Endothelial cell of umbilical vein (primary cell): ENCODE results near the gene FOXO1. TPM values are rescaled to one million over a fixed set of nuclear protein-coding genes. Genes with fewer than 3 reads are reported as not detected.

Experiments used
- BruUV-seq: library from RNA; stranded (reverse); fragments of 400-500 nt; replicated peaks from 2 replicates; lab custom pipeline; 2021; lab: Mats Ljungman, UMichigan
- CTCF ChIA-PET: fragments of 300-600, 350-600 bp; sonication (Branson Sonifier 250); formaldehyde crosslinking; loops from one replicate; lab custom pipeline; 2021; ENCODE audit warnings: antibody characterized with exemption, inconsistent platforms; lab: Charles Lee
- POLR2A ChIA-PET: fragments of 300-600, 350-600 bp; sonication (Branson Sonifier 250); formaldehyde crosslinking; loops from one replicate; lab custom pipeline; 2021; ENCODE audit warnings: antibody characterized with exemption, inconsistent platforms; lab: Charles Lee
- DNase-seq: peaks from one replicate; pipeline ENCODE4 v3.0.0-alpha.2; 2011; ENCODE audit warnings: low read depth, low spot score
- FAIRE-seq: peaks from 2 replicates; lab custom pipeline; 2011; peaks lifted over from hg19 to GRCh38; lab: Jason Lieb, UNC
- H2AFZ ChIP-seq: 2 replicates; pipeline ENCODE4 v1.6.0; 2012; ENCODE audit warnings: low read depth, low read length, control low read depth, inconsistent platforms
- H3K27ac ChIP-seq: 2 replicates; pipeline ENCODE4 v1.5.1; 2011; ENCODE audit warnings: low read depth, mild to moderate bottlenecking, control low read depth, low read length, moderate library complexity; ENCODE audit not compliant: insufficient read depth
- H3K27me3 ChIP-seq, 2 experiments: 2 replicates each; pipeline versions ENCODE4 v1.6.0 to v1.6.1; 2011; ENCODE audit warnings: low read length in 2 of 2, mixed read lengths in 1 of 2; ENCODE audit not compliant: control insufficient read depth in 2 of 2, insufficient read depth in 2 of 2
- H3K36me3 ChIP-seq, 2 experiments: 2 replicates in 1 of 2; 3 replicates in 1 of 2; pipeline ENCODE4 v1.5.1; 2011; ENCODE audit warnings: low read length in 2 of 2, mild to moderate bottlenecking in 1 of 2, moderate library complexity in 1 of 2; ENCODE audit not compliant: control insufficient read depth in 2 of 2, insufficient read depth in 2 of 2; ENCODE audit errors: extremely low read depth in 1 of 2
- H3K4me1 ChIP-seq: 3 replicates; pipeline ENCODE4 v1.5.1; 2011; ENCODE audit warnings: mild to moderate bottlenecking, low read length; ENCODE audit not compliant: control insufficient read depth, insufficient read depth; ENCODE audit errors: extremely low read depth
- H3K4me2 ChIP-seq: 2 replicates; pipeline ENCODE4 v1.6.1; 2011; ENCODE audit warnings: low read length, control low read depth, mixed read lengths; ENCODE audit not compliant: insufficient read depth
- H3K4me3 ChIP-seq, 3 experiments: fragments of 200-600 bp in 1 of 3; sonication (generic), shearing (Covaris generic) in 1 of 3; replicated peaks in 1 of 3; 2 replicates each; pipeline ENCODE4 v1.5.1; 2011 to 2016; ENCODE audit warnings: control low read depth in 3 of 3, low read length in 3 of 3, mild to moderate bottlenecking in 2 of 3, inconsistent platforms in 1 of 3, low read depth in 1 of 3, moderate library complexity in 1 of 3; ENCODE audit not compliant: insufficient read depth in 1 of 3
- H3K79me2 ChIP-seq: 2 replicates; pipeline ENCODE4 v1.6.0; 2012; ENCODE audit warnings: low read length, inconsistent platforms; ENCODE audit not compliant: control insufficient read depth, insufficient read depth
- H3K9ac ChIP-seq: replicated peaks from 2 replicates; pipeline ENCODE3; 2011; ENCODE audit warnings: low read length, control low read depth; ENCODE audit not compliant: insufficient read depth; ENCODE audit errors: extremely low read depth
- H3K9me1 ChIP-seq: replicated peaks from 3 replicates; pipeline ENCODE4 v1.6.0; 2011; ENCODE audit warnings: mild to moderate bottlenecking, low read length; ENCODE audit not compliant: control insufficient read depth, insufficient read depth; ENCODE audit errors: extremely low read depth
- H3K9me3 ChIP-seq: replicated peaks from 2 replicates; pipeline ENCODE4 v1.5.1; 2012; ENCODE audit warnings: low read length, inconsistent platforms; ENCODE audit not compliant: control insufficient read depth, insufficient read depth
- H4K20me1 ChIP-seq: replicated peaks from 2 replicates; pipeline ENCODE3; 2011; ENCODE audit warnings: mild to moderate bottlenecking, low read length; ENCODE audit not compliant: control insufficient read depth, insufficient read depth; ENCODE audit errors: extremely low read depth
- EZH2 ChIP-seq: IDR thresholded peaks from 2 replicates; pipeline ENCODE4 v1.6.1; 2012; ENCODE audit warnings: borderline replicate concordance, low read depth, mild to moderate bottlenecking, moderate library complexity, low read length, inconsistent platforms; ENCODE audit not compliant: severe bottlenecking
- FOS ChIP-seq: IDR thresholded peaks from 2 replicates; pipeline ENCODE4 v1.6.1; 2011; ENCODE audit warnings: mild to moderate bottlenecking, low read length, moderate library complexity, borderline replicate concordance; ENCODE audit not compliant: insufficient read depth
- GATA2 ChIP-seq: IDR thresholded peaks from 2 replicates; pipeline ENCODE4 v1.7.0; 2011; ENCODE audit warnings: low read depth, mild to moderate bottlenecking, moderate library complexity, mixed read lengths, low read length; ENCODE audit not compliant: insufficient read length, insufficient read depth
- MYC ChIP-seq: IDR thresholded peaks from one replicate; pipeline ENCODE4 v1.6.1; 2011; ENCODE audit warnings: mild to moderate bottlenecking, low read depth, low read length
- POLR2A ChIP-seq: IDR thresholded peaks from 2 replicates; pipeline ENCODE4 v1.6.1; 2012; ENCODE audit warnings: low read depth, mild to moderate bottlenecking, control low read depth, low read length
- POLR2AphosphoS5 ChIP-seq: IDR thresholded peaks from 2 replicates; pipeline ENCODE4 v1.6.1; 2012; ENCODE audit warnings: low read depth, mild to moderate bottlenecking, control low read depth, low read length, moderate library complexity; ENCODE audit not compliant: insufficient read depth
- dilution Hi-C: fragments of 300-500 bp; cut with MboI; formaldehyde crosslinking; loops from one replicate; pipeline ENCODE4 v1.15.0; 2019; ENCODE audit warnings: low sequenced_read_pairs; ENCODE audit not compliant: extremely low pct_ligation_motif_present
- intact Hi-C: fragments of 100-400 bp; cut with micrococcal nuclease; formaldehyde crosslinking; loops from one replicate; pipeline ENCODE4 v1.10.0; 2022
- polyA plus RNA-seq, 4 experiments: library from polyadenylated mRNA; depleted of rRNA in 3 of 4; stranded (reverse) in 3 of 4; unstranded in 1 of 4; fragments of >200 nt; gene quantifications; 2 replicates each; pipeline versions ENCODE4 v1.2.1 to v1.2.3, GENCODE V29; 2011 to 2012; ENCODE audit warnings: missing spikeins in 1 of 4
- total RNA-seq: library from RNA; stranded (reverse); gene quantifications from 2 replicates; pipeline ENCODE4 v1.2.3, GENCODE V29; 2021
- TF ChIP-seq, protein P1 (sequence below), 2 donors: IDR thresholded peaks; 1 replicate in 1 of 2; 2 replicates in 1 of 2; pipeline ENCODE4 v1.5.1; 2011; ENCODE audit warnings: low read length in 2 of 2, mild to moderate bottlenecking in 2 of 2, moderate library complexity in 2 of 2, control low read depth in 1 of 2, inconsistent platforms in 1 of 2, low read depth in 1 of 2; ENCODE audit not compliant: insufficient read depth in 1 of 2; ENCODE audit errors: extremely low read depth in 1 of 2

The FOXO1 gene
- total and polyA plus RNA-seq, 2 donors (not counting 3 experiments of a cell fraction or from before 2014, with no cell fraction given): 44.7 to 48.5 TPM

DNA sequence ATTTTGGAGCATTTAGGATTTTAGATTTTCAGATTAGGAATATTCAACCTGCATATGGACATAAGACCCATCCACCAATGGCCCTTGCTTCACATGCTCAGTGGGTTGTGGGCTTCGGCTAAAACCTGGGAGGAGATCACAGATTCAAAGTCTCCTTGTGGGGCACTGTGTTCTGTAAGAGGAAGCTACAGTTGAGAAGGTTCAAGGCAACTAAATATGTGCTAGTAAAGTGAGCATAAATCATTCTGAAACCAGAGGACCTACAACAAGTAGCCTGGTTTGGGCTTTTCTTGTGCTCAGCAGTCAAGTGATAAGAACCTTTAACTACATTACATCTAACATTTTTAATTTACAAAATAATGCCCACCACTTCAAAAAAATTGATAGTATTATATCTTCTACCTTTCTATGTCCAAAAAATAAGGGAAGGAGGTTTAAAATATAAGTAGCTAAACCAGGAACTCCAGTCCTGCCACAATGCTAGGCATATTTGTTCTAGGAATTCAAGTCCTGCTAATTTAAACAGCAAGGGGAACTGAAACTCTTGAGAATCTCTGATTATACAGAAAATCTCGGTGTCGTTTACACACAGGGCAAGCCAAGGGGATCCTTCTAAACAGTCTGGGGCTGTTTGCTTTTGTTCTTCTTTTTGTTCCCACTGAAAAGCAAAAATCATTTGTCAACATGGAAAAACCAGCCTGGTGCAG is 36.6 kb downstream of the FOXO1 start:
- TF ChIP-seq FOS (no peak), EZH2 (no peak), MYC (no peak), GATA2 (no peak), POLR2AphosphoS5 (no peak), POLR2A (no peak)
- TF ChIP-seq, protein P1, sequence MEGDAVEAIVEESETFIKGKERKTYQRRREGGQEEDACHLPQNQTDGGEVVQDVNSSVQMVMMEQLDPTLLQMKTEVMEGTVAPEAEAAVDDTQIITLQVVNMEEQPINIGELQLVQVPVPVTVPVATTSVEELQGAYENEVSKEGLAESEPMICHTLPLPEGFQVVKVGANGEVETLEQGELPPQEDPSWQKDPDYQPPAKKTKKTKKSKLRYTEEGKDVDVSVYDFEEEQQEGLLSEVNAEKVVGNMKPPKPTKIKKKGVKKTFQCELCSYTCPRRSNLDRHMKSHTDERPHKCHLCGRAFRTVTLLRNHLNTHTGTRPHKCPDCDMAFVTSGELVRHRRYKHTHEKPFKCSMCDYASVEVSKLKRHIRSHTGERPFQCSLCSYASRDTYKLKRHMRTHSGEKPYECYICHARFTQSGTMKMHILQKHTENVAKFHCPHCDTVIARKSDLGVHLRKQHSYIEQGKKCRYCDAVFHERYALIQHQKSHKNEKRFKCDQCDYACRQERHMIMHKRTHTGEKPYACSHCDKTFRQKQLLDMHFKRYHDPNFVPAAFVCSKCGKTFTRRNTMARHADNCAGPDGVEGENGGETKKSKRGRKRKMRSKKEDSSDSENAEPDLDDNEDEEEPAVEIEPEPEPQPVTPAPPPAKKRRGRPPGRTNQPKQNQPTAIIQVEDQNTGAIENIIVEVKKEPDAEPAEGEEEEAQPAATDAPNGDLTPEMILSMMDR (IDR thresholded peaks at IDR 0.05; ENCODE audit: extremely low read depth in 1 of 2, insufficient read depth in 1 of 2, low read depth in 1 of 2, low read length in 2 of 2): no peak
- Histone ChIP-seq H3K79me2 (peaks cover 89% of the 10 kb centered on the region), H3K9me3 (no peaks in the 10 kb centered on the region), H3K27me3 (no peaks in the 10 kb centered on the region), H3K36me3 (peaks cover 0 to 7% of the 10 kb centered on the region in 2 experiments), H2AFZ (no peak overlapping the region), H3K9ac (no peak overlapping the region), H3K4me2 (no peak overlapping the region), H3K9me1 (no peaks in the 10 kb centered on the region), H4K20me1 (no peaks in the 10 kb centered on the region), H3K4me3 (no peak overlapping the region), H3K27ac (no peak overlapping the region), H3K4me1 (no peaks in the 10 kb centered on the region)
- no peak for DNase-seq
- dilution Hi-C loops (no loop called here), intact Hi-C loops (no loop called here)
- CTCF ChIA-PET: interaction anchor here (0.6 to 1.6 kb wide), 4 partner anchors 8 to 853 kb away, joined by 3 to 4 read pairs (median 3); no protein-coding TSS in a partner anchor
- FAIRE-seq: no peak
- BruUV-seq: no TSS peak
- POLR2A ChIA-PET: no interaction called here
